CD4-positive, alpha-beta T cell treated with Interleukin-4 for 4 hours (primary cell): ENCODE results near the gene GPR156.
"Not testable (repeated sequence)": the region's sequence is repeated elsewhere in the genome, so short reads cannot be mapped to it uniquely, and the experiment has no call there.

ENCODE experiments used
- DNase-seq: peaks from one replicate; pipeline ENCODE4 v3.0.0-alpha.2; 2020

GPR156 gene

GRCh38 chr3:120284747-120285507 is at the start of gene GPR156:
GPR156 (minus strand) TSS chr3:120285222; CDS start chr3:120244098, 41,124 bp downstream.
- no peak for DNase-seq

- DNase-seq: no peak
Measured at GRCh38 chr3:120332646-120333045, 47.6 kb upstream of the GPR156 start.

- no peak for DNase-seq
Measured at GRCh38 chr3:120331076-120331475, 46.1 kb upstream of the GPR156 start.

- no peak for DNase-seq
Measured at GRCh38 chr3:120326784-120327183, 41.8 kb upstream of the GPR156 start.

- no peak for DNase-seq
Measured at GRCh38 chr3:120324190-120324589, 39.2 kb upstream of the GPR156 start.

GRCh38 chr3:120323761-120324160 is 38.7 kb upstream of the GPR156 start:
- not testable (repeated sequence) for DNase-seq

- DNase-seq: no peak
Measured at GRCh38 chr3:120311863-120312794, 27.1 kb upstream of the GPR156 start.

GRCh38 chr3:120306519-120307455 is 21.8 kb upstream of the GPR156 start:
- no peak for DNase-seq

GRCh38 chr3:120304616-120305015 is 19.6 kb upstream of the GPR156 start:
- no peak for DNase-seq

GRCh38 chr3:120302361-120302760 is 17.3 kb upstream of the GPR156 start:
- DNase-seq: no peak

GRCh38 chr3:120300971-120301370 is 15.9 kb upstream of the GPR156 start:
- no peak for DNase-seq

GRCh38 chr3:120299403-120299802 is 14.4 kb upstream of the GPR156 start:
- DNase-seq: no peak

- DNase-seq: no peak
Measured at GRCh38 chr3:120298996-120299395, 14.0 kb upstream of the GPR156 start.

GRCh38 chr3:120291552-120291951 is 6.5 kb upstream of the GPR156 start:
- DNase-seq: not testable (repeated sequence)

- no peak for DNase-seq
Measured at GRCh38 chr3:120289636-120290035, 4.6 kb upstream of the GPR156 start.

GRCh38 chr3:120286465-120286864 is 1.4 kb upstream of the GPR156 start:
- no peak for DNase-seq

GRCh38 chr3:120285508-120285841 is 453 bp upstream of the GPR156 start:
- no peak for DNase-seq

GRCh38 chr3:120281261-120281660 is 3.8 kb downstream of the GPR156 start:
- DNase-seq: no peak

GRCh38 chr3:120280566-120280965 is 4.5 kb downstream of the GPR156 start:
- DNase-seq: no peak

GRCh38 chr3:120280026-120280425 is 5.0 kb downstream of the GPR156 start:
- DNase-seq: no peak

GRCh38 chr3:120276767-120277166 is 8.3 kb downstream of the GPR156 start:
- DNase-seq: no peak

GRCh38 chr3:120275618-120276017 is 9.4 kb downstream of the GPR156 start:
- DNase-seq: no peak

- no peak for DNase-seq
Measured at GRCh38 chr3:120274739-120275167, 10.3 kb downstream of the GPR156 start.
